Peyer's patch (tissue), 4 donors: ENCODE results near the gene GZF1.

Experiments used
- POLR2A ChIP-seq, 2 donors: fragments of 450-650 bp; IDR thresholded peaks; one replicate each; pipeline ENCODE4 v1.5.1; 2017; ENCODE audit warnings: antibody characterized with exemption in 2 of 2, mild to moderate bottlenecking in 2 of 2, moderate library complexity in 2 of 2
- TF ChIP-seq, protein P1 (sequence below), 6 experiments: fragments of 450-650 bp in 4 of 6; fragments of 200-600 bp in 2 of 6; sonication (generic) in 1 of 6; IDR thresholded peaks; one replicate each; pipeline ENCODE4 v1.5.1; 2017 to 2019; ENCODE audit warnings: antibody characterized with exemption in 6 of 6, mild to moderate bottlenecking in 3 of 6, moderate library complexity in 1 of 6

- TF ChIP-seq, protein P1, sequence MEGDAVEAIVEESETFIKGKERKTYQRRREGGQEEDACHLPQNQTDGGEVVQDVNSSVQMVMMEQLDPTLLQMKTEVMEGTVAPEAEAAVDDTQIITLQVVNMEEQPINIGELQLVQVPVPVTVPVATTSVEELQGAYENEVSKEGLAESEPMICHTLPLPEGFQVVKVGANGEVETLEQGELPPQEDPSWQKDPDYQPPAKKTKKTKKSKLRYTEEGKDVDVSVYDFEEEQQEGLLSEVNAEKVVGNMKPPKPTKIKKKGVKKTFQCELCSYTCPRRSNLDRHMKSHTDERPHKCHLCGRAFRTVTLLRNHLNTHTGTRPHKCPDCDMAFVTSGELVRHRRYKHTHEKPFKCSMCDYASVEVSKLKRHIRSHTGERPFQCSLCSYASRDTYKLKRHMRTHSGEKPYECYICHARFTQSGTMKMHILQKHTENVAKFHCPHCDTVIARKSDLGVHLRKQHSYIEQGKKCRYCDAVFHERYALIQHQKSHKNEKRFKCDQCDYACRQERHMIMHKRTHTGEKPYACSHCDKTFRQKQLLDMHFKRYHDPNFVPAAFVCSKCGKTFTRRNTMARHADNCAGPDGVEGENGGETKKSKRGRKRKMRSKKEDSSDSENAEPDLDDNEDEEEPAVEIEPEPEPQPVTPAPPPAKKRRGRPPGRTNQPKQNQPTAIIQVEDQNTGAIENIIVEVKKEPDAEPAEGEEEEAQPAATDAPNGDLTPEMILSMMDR (IDR thresholded peaks at IDR 0.05): no peak
- no peak for TF ChIP-seq POLR2A (IDR thresholded peaks at IDR 0.05)
Measured at GRCh38 chr20:23419657-23419994, 57.6 kb downstream of the GZF1 start.
